NCI-H2029 treated with DMSO at 0.1 percent for 48 hours (cell line): ENCODE results near the gene TCEAL8.

ENCODE experiments used
- DNase-seq: peaks from one replicate; lab custom pipeline; 2025; lab: John Stamatoyannopoulos, UW

TCEAL8 gene

DNA sequence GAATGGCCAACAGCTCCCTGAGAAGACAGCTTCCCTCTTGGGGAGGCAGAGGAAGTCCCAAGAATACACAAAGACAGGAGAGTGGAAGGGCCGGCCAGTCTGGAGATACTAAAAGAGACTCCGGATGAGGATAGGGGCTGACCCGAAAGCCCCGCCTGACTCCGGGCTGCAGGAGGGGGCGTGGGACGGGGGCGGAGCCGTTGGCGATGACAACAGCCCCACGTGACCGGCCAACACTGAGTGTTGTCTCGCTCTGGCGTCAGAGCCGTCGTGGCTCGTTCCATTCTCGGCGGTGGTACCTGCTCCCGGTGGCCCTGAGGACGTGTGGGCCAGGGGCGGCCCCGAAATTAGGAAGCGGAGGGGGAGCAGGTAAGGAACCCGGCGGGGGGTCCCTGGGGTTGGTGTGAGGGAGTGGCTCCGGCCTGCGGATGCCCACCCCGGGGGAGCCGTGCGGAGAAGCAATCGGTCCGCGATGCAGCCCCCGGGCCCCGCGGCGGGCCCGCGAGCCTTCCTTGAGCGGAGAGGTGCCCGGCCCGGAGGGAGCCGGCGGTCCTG is 40.0 kb downstream of the TCEAL8 start, which contains the start of gene BEX4:
BEX4 (plus strand) TSS at position 239 of the 555 bp plus-strand sequence. CDS start 1,046 bp downstream, outside the sequence.
- DNase-seq = peak; percentile 28

DNA sequence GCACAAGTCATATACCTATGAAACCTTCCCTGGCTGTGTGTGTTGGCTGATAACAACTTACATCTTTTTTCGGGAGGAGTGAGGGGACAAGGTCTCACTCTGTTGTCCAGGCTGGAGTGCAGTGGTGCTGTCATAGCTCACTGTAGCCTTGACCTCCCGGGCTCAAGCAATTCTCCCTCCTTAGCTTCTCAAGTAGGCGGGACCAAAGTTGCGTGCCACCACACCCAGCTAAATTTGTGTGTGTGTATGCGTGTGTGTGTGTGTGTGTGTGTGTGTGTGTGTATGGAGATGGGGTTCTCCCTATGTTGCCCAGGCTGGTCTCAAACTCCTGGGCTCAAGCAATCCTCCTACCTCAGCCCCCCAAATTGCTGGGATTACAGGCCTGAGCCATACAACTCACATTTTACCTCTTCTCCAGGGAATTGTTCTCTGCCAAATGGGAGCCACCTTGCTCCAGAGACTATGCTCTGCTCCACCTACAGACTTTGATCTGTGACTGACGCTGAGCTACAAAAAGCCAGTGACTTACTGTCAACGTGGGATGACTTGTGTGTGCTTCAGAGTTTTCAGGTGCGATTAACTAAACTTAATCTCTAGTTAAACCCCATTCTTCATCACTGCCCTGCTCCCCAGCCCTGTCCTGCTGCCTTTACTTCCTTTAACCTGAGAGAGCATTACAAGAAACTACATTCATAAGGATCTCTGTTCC is 42.1 kb downstream of the TCEAL8 start:
- DNase-seq = no peak

DNA sequence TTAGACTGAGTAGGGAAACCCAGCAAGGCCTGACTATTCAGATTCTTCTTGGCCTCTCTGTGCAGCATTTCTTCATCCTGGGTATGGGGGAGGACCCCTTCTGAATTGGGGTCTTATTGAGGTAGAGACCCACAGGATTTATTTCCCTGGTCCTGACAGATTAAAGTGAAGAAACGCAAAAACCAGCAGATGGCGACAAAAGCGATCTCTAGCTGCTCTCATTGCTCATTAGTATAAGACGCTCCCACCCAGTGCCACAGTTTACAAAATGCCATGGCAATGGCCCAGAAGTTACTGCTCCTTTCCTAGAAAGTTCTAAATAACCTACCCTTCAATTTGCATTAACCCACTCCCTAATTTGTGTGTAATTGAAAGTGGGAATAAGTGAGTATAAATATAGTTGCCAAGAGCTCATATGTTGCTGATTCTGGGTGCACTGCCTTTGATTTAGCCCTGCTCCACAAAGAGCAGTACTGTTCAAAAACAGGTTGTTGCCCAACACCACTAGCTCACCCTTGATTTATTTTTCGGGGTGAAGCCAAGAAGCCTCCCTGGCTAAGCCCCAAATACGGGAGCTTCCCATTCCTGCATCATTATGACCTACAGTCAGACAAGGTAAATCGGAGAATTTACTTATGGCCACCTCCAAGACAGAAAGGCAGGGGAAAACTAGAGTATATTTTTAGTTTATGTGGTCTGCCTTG is 43.8 kb downstream of the TCEAL8 start:
- DNase-seq = peak; percentile 26

DNA sequence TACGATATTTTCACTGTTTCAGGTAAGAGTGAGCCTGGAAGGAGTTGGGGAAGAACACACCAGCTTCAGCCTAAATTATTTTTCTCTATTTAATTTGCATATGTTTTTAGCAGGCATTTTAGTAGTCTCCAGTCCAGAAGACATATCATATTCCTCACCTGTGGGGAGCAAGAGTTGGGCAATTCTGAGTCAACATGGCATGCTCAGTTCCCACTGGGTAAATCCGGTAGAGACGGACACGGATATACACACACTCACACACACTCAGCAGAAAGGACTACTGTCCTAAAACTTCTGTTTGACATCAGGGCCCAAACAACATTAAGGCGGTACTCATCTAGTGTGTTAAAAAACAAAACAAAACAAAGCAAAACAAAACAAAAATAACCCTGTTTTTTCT is 44.9 kb downstream of the TCEAL8 start:
- no peak for DNase-seq
